ENCODE measurements around the gene PPM1B.
"Not testable (repeated sequence)": the region's sequence is repeated elsewhere in the genome, so short reads cannot be mapped to it uniquely, and the experiment has no call there.

The PPM1B gene

GRCh38 chr2:44171442-44171841, 2.8 kb downstream of the PPM1B start:
- not testable (repeated sequence) for ATAC-seq, H3K36me3 Mint-ChIP-seq, H3K9me3 Mint-ChIP-seq, H3K27me3 Mint-ChIP-seq, H3K27ac Mint-ChIP-seq
- H3K4me1 Mint-ChIP-seq = peaks cover 60% of the 10 kb centered on the region
- peak overlapping the region; percentile 8 for H3K4me3 Mint-ChIP-seq

GRCh38 chr2:44172576-44172975, 3.9 kb downstream of the PPM1B start:
- no peak overlapping the region for H3K4me3 Mint-ChIP-seq
- no peaks in the 10 kb centered on the region for H3K9me3 Mint-ChIP-seq
- ATAC-seq = no peak
- peaks cover 59% of the 10 kb centered on the region for H3K4me1 Mint-ChIP-seq
- H3K27me3 Mint-ChIP-seq = no peaks in the 10 kb centered on the region
- no peak overlapping the region for H3K27ac Mint-ChIP-seq
- peaks cover 10% of the 10 kb centered on the region for H3K36me3 Mint-ChIP-seq

GRCh38 chr2:44178950-44179349, 10.3 kb downstream of the PPM1B start:
- Mint-ChIP-seq H3K4me3 (no peak overlapping the region), H3K36me3 (peaks cover 35% of the 10 kb centered on the region), H3K9me3 (no peaks in the 10 kb centered on the region), H3K4me1 (peaks cover 64% of the 10 kb centered on the region), H3K27me3 (no peaks in the 10 kb centered on the region), H3K27ac (no peak overlapping the region)
- no peak for ATAC-seq

- Mint-ChIP-seq H3K27me3 (no peaks in the 10 kb centered on the region), H3K9me3 (no peaks in the 10 kb centered on the region), H3K36me3 (peaks cover 27% of the 10 kb centered on the region), H3K27ac (peak overlapping the region; percentile 23), H3K4me1 (peaks cover 66% of the 10 kb centered on the region), H3K4me3 (no peak overlapping the region)
- peak; percentile 68 for ATAC-seq
These were observed 13.0 kb downstream of the PPM1B start for GRCh38 chr2:44181648-44182047.

GRCh38 chr2:44184106-44184505, 15.4 kb downstream of the PPM1B start:
- H3K4me1 Mint-ChIP-seq = peaks cover 89% of the 10 kb centered on the region
- peak overlapping the region; percentile 60 for H3K27ac Mint-ChIP-seq
- H3K27me3 Mint-ChIP-seq = no peaks in the 10 kb centered on the region
- peak overlapping the region; percentile 11 for H3K4me3 Mint-ChIP-seq
- no peaks in the 10 kb centered on the region for H3K9me3 Mint-ChIP-seq
- peak; percentile 82 for ATAC-seq
- peaks cover 38% of the 10 kb centered on the region for H3K36me3 Mint-ChIP-seq

- ATAC-seq = no peak
- Mint-ChIP-seq H3K27me3 (no peaks in the 10 kb centered on the region), H3K27ac (peak overlapping the region; percentile 12), H3K4me3 (no peak overlapping the region), H3K9me3 (no peaks in the 10 kb centered on the region), H3K4me1 (peaks cover 90% of the 10 kb centered on the region), H3K36me3 (peaks cover 27% of the 10 kb centered on the region)
These were observed 18.1 kb downstream of the PPM1B start for GRCh38 chr2:44186810-44187209.

GRCh38 chr2:44187251-44187650, 18.6 kb downstream of the PPM1B start:
- Mint-ChIP-seq H3K27ac (peak overlapping the region; percentile 12), H3K36me3 (peaks cover 27% of the 10 kb centered on the region), H3K9me3 (no peaks in the 10 kb centered on the region), H3K4me1 (peaks cover 92% of the 10 kb centered on the region), H3K4me3 (no peak overlapping the region), H3K27me3 (no peaks in the 10 kb centered on the region)
- no peak for ATAC-seq

GRCh38 chr2:44188696-44189095, 20.0 kb downstream of the PPM1B start:
- Mint-ChIP-seq H3K9me3 (no peaks in the 10 kb centered on the region), H3K4me3 (peak overlapping the region; percentile 55), H3K27ac (peak overlapping the region; percentile 82), H3K4me1 (peaks cover 88% of the 10 kb centered on the region), H3K36me3 (peaks cover 19% of the 10 kb centered on the region), H3K27me3 (no peaks in the 10 kb centered on the region)
- ATAC-seq = no peak

- ATAC-seq = peak; percentile 77
- Mint-ChIP-seq H3K27ac (peak overlapping the region; percentile 82), H3K4me3 (peak overlapping the region; percentile 55), H3K36me3 (peaks cover 23% of the 10 kb centered on the region), H3K27me3 (no peaks in the 10 kb centered on the region), H3K4me1 (peaks cover 88% of the 10 kb centered on the region), H3K9me3 (no peaks in the 10 kb centered on the region)
These were observed 20.4 kb downstream of the PPM1B start for GRCh38 chr2:44189104-44189503.

GRCh38 chr2:44190526-44190925, 21.9 kb downstream of the PPM1B start:
- Mint-ChIP-seq H3K4me1 (peaks cover 77% of the 10 kb centered on the region), H3K27me3 (no peaks in the 10 kb centered on the region), H3K9me3 (no peaks in the 10 kb centered on the region), H3K36me3 (peaks cover 26% of the 10 kb centered on the region), H3K27ac (no peak overlapping the region), H3K4me3 (no peak overlapping the region)
- ATAC-seq = no peak

GRCh38 chr2:44191739-44192138, 23.1 kb downstream of the PPM1B start:
- H3K4me3 Mint-ChIP-seq = peak overlapping the region; percentile 40
- peaks cover 70% of the 10 kb centered on the region for H3K4me1 Mint-ChIP-seq
- H3K27ac Mint-ChIP-seq = peak overlapping the region; percentile 59
- no peaks in the 10 kb centered on the region for H3K27me3 Mint-ChIP-seq
- ATAC-seq = peak; percentile 65
- H3K9me3 Mint-ChIP-seq = no peaks in the 10 kb centered on the region
- peaks cover 23% of the 10 kb centered on the region for H3K36me3 Mint-ChIP-seq

- no peaks in the 10 kb centered on the region for H3K27me3 Mint-ChIP-seq
- no peak for ATAC-seq
- peaks cover 18% of the 10 kb centered on the region for H3K36me3 Mint-ChIP-seq
- no peaks in the 10 kb centered on the region for H3K9me3 Mint-ChIP-seq
- peaks cover 62% of the 10 kb centered on the region for H3K4me1 Mint-ChIP-seq
- H3K4me3 Mint-ChIP-seq = no peak overlapping the region
- no peak overlapping the region for H3K27ac Mint-ChIP-seq
These were observed 24.0 kb downstream of the PPM1B start for GRCh38 chr2:44192646-44193045.

GRCh38 chr2:44195714-44196113, 27.0 kb downstream of the PPM1B start:
- Mint-ChIP-seq H3K27me3 (no peaks in the 10 kb centered on the region), H3K27ac (no peak overlapping the region), H3K4me3 (no peak overlapping the region), H3K9me3 (no peaks in the 10 kb centered on the region), H3K36me3 (peaks cover 6% of the 10 kb centered on the region), H3K4me1 (peaks cover 36% of the 10 kb centered on the region)
- ATAC-seq = no peak

GRCh38 chr2:44197816-44198215, 29.1 kb downstream of the PPM1B start:
- no peaks in the 10 kb centered on the region for H3K9me3 Mint-ChIP-seq
- no peak overlapping the region for H3K4me3 Mint-ChIP-seq
- no peak for ATAC-seq
- H3K27ac Mint-ChIP-seq = no peak overlapping the region
- H3K36me3 Mint-ChIP-seq = peaks cover 23% of the 10 kb centered on the region
- H3K27me3 Mint-ChIP-seq = no peaks in the 10 kb centered on the region
- peaks cover 31% of the 10 kb centered on the region for H3K4me1 Mint-ChIP-seq

- Mint-ChIP-seq H3K4me1 (peaks cover 22% of the 10 kb centered on the region), H3K9me3 (no peaks in the 10 kb centered on the region), H3K27ac (no peak overlapping the region), H3K27me3 (no peaks in the 10 kb centered on the region), H3K36me3 (peaks cover 29% of the 10 kb centered on the region), H3K4me3 (no peak overlapping the region)
- ATAC-seq = no peak
These were observed 31.3 kb downstream of the PPM1B start for GRCh38 chr2:44200011-44200410.

- Mint-ChIP-seq H3K36me3 (peaks cover 29% of the 10 kb centered on the region), H3K4me3 (no peak overlapping the region), H3K4me1 (peaks cover 24% of the 10 kb centered on the region), H3K27ac (no peak overlapping the region), H3K9me3 (no peaks in the 10 kb centered on the region), H3K27me3 (no peaks in the 10 kb centered on the region)
- no peak for ATAC-seq
These were observed 32.1 kb downstream of the PPM1B start for GRCh38 chr2:44200759-44201158.

- H3K27me3 Mint-ChIP-seq = no peaks in the 10 kb centered on the region
- no peak overlapping the region for H3K27ac Mint-ChIP-seq
- peaks cover 21% of the 10 kb centered on the region for H3K4me1 Mint-ChIP-seq
- H3K4me3 Mint-ChIP-seq = no peak overlapping the region
- H3K9me3 Mint-ChIP-seq = no peaks in the 10 kb centered on the region
- H3K36me3 Mint-ChIP-seq = peaks cover 29% of the 10 kb centered on the region
- no peak for ATAC-seq
These were observed 33.0 kb downstream of the PPM1B start for GRCh38 chr2:44201648-44202165.
